OCI-LY7 (cell line): ENCODE data around the gene MTCP1. TPM values are rescaled to one million over a fixed set of nuclear protein-coding genes. Genes with fewer than 3 reads are reported as not detected.

Source experiments
- BruUV-seq: library from RNA; stranded (reverse); fragments of 400-500 nt; replicated peaks from 2 replicates; lab custom pipeline; 2021; lab: Mats Ljungman, UMichigan
- CTCF ChIA-PET: fragments of 300-600 bp; sonication (Branson Sonifier 250); formaldehyde crosslinking; loops from one replicate; lab custom pipeline; 2022; ENCODE audit warnings: antibody characterized with exemption; ENCODE audit not compliant: unreplicated experiment; lab: Charles Lee
- POLR2A ChIA-PET: fragments of 300-600 bp; sonication (Branson Sonifier 250); formaldehyde crosslinking; loops from one replicate; lab custom pipeline; 2022; ENCODE audit warnings: antibody characterized with exemption; lab: Charles Lee
- DNase-seq: peaks from one replicate; pipeline ENCODE4 v3.0.0-alpha.2; 2015; ENCODE audit warnings: low spot score
- H2AFZ ChIP-seq: fragments of 200-600 bp; sonication (generic), shearing (Covaris generic); 2 replicates; pipeline ENCODE4 v1.6.1; 2014; ENCODE audit warnings: mild to moderate bottlenecking, antibody characterized with exemption, low read length, moderate library complexity
- H3K27ac ChIP-seq: fragments of 200-600 bp; sonication (generic); 2 replicates; pipeline ENCODE4 v1.5.1; 2014; ENCODE audit warnings: mixed run types, low read depth, mild to moderate bottlenecking, moderate library complexity, low read length, inconsistent platforms; ENCODE audit not compliant: poor library complexity, severe bottlenecking
- H3K36me3 ChIP-seq: fragments of 200-600 bp; sonication (generic); 2 replicates; pipeline ENCODE4 v1.6.1; 2014; ENCODE audit warnings: mild to moderate bottlenecking, antibody characterized with exemption, low read length, moderate library complexity, mixed read lengths; ENCODE audit not compliant: insufficient read depth
- H3K4me1 ChIP-seq: fragments of 200-600 bp; sonication (generic); 2 replicates; pipeline ENCODE4 v1.5.1; 2014; ENCODE audit warnings: mild to moderate bottlenecking, low read length; ENCODE audit not compliant: insufficient read depth, poor library complexity, severe bottlenecking
- H3K4me2 ChIP-seq: fragments of 200-600 bp; sonication (generic); 2 replicates; pipeline ENCODE4 v1.6.1; 2014; ENCODE audit warnings: mild to moderate bottlenecking, low read length
- H3K4me3 ChIP-seq: fragments of 200-600 bp; sonication (generic); 2 replicates; pipeline ENCODE4 v1.5.1; 2014; ENCODE audit warnings: mild to moderate bottlenecking, low read depth, low read length; ENCODE audit not compliant: poor library complexity, severe bottlenecking
- H3K79me2 ChIP-seq: fragments of 200-600 bp; sonication (generic); 2 replicates; pipeline ENCODE4 v1.6.1; 2016; ENCODE audit warnings: low read depth, mild to moderate bottlenecking, low read length, moderate library complexity, mixed read lengths; ENCODE audit not compliant: insufficient read depth
- H3K9me2 ChIP-seq: fragments of 200-600 bp; sonication (generic); 2 replicates; pipeline ENCODE4 v1.6.1; 2016; ENCODE audit warnings: mild to moderate bottlenecking, low read length, mixed read lengths; ENCODE audit not compliant: insufficient read depth
- H3K9me3 ChIP-seq: fragments of 200-600 bp; sonication (generic); 2 replicates; pipeline ENCODE4 v1.6.1; 2014; ENCODE audit warnings: mild to moderate bottlenecking, mixed run types, low read length, mixed read lengths
- H4K20me1 ChIP-seq: fragments of 200-600 bp; sonication (generic); 2 replicates; pipeline ENCODE4 v1.6.1; 2014; ENCODE audit warnings: mild to moderate bottlenecking, antibody characterized with exemption, low read length, moderate library complexity, mixed read lengths; ENCODE audit not compliant: insufficient read depth
- CTCF ChIP-seq: fragments of 200-600 bp; sonication (generic); conservative IDR thresholded peaks from 2 replicates; pipeline ENCODE4 v1.5.1; 2014; ENCODE audit warnings: mild to moderate bottlenecking, antibody characterized with exemption, low read length, moderate library complexity, mixed read lengths
- EZH2phosphoT487 ChIP-seq: fragments of 200-600 bp; sonication (generic); IDR thresholded peaks from 2 replicates; pipeline ENCODE4 v1.6.1; 2018; ENCODE audit warnings: low read depth, borderline replicate concordance, mild to moderate bottlenecking, mixed run types, antibody characterized with exemption, low read length, moderate library complexity, mixed read lengths
- intact Hi-C: fragments of 100-400 bp; cut with micrococcal nuclease; formaldehyde crosslinking; loops from one replicate; pipeline ENCODE4 v1.10.0; 2022; ENCODE audit not compliant: unreplicated experiment
- total RNA-seq, 2 experiments: library from RNA; depleted of rRNA in 1 of 2; stranded (reverse); fragments of >200 nt in 1 of 2; shearing (Covaris generic) in 1 of 2; gene quantifications; 2 replicates each; pipeline ENCODE4 v1.2.3, GENCODE V29; 2014 to 2022

The MTCP1 gene
- total RNA-seq, 2 experiments from 2014 or later: 16.9 to 39.6 TPM

- no peak overlapping the region for H3K4me3 ChIP-seq
- no peak for DNase-seq
- no peak overlapping the region for H3K27ac ChIP-seq
- no peak overlapping the region for H2AFZ ChIP-seq
- no peaks in the 10 kb centered on the region for H3K4me1 ChIP-seq
- CTCF ChIA-PET: no interaction called here
- no peak overlapping the region for H3K4me2 ChIP-seq
- no peaks in the 10 kb centered on the region for H3K79me2 ChIP-seq
- no TSS peak for BruUV-seq
- peaks cover 23% of the 10 kb centered on the region for H3K36me3 ChIP-seq
- H4K20me1 ChIP-seq: no peaks in the 10 kb centered on the region
- POLR2A ChIA-PET: no interaction called here
- no peaks in the 10 kb centered on the region for H3K9me3 ChIP-seq
- TF ChIP-seq EZH2phosphoT487 (no peak), CTCF (no peak)
- H3K9me2 ChIP-seq: no peaks in the 10 kb centered on the region
- intact Hi-C loops: no loop called here
Measured at GRCh38 chrX:155055494-155055893, 15.4 kb downstream of the MTCP1 start.

- Histone ChIP-seq H3K4me3 (no peak overlapping the region), H3K4me2 (no peak overlapping the region), H2AFZ (no peak overlapping the region), H3K79me2 (no peaks in the 10 kb centered on the region), H3K4me1 (no peaks in the 10 kb centered on the region), H4K20me1 (no peaks in the 10 kb centered on the region), H3K36me3 (peaks cover 17% of the 10 kb centered on the region), H3K9me2 (no peaks in the 10 kb centered on the region), H3K9me3 (no peaks in the 10 kb centered on the region), H3K27ac (no peak overlapping the region)
- BruUV-seq: no TSS peak
- no peak for DNase-seq
- POLR2A ChIA-PET: no interaction called here
- intact Hi-C loops: no loop called here
- TF ChIP-seq EZH2phosphoT487 (no peak), CTCF (no peak)
- CTCF ChIA-PET: interaction anchor here (1.4 kb wide), 1 partner anchor 10 kb away, joined by 3 read pairs; no protein-coding TSS in a partner anchor
Measured at GRCh38 chrX:155054255-155054654, 16.7 kb downstream of the MTCP1 start.

- H3K36me3 ChIP-seq: peaks cover 19% of the 10 kb centered on the region
- H3K27ac ChIP-seq: no peak overlapping the region
- ChIA-PET POLR2A (no interaction called here), CTCF (interaction anchor here (1.0 to 1.4 kb wide), 2 partner anchors 11 to 17 kb away, joined by 3 read pairs; no protein-coding TSS in a partner anchor)
- no peaks in the 10 kb centered on the region for H3K4me1 ChIP-seq
- no peak for TF ChIP-seq CTCF
- no peak for TF ChIP-seq EZH2phosphoT487
- intact Hi-C loops: no loop called here
- no peaks in the 10 kb centered on the region for H3K9me3 ChIP-seq
- no peak overlapping the region for H3K4me3 ChIP-seq
- no peaks in the 10 kb centered on the region for H3K9me2 ChIP-seq
- no peak overlapping the region for H2AFZ ChIP-seq
- H3K79me2 ChIP-seq: no peaks in the 10 kb centered on the region
- BruUV-seq: no TSS peak
- no peak for DNase-seq
- no peak overlapping the region for H3K4me2 ChIP-seq
- no peaks in the 10 kb centered on the region for H4K20me1 ChIP-seq
Measured at GRCh38 chrX:155053656-155054055, 17.3 kb downstream of the MTCP1 start.
